SH-SY5Y (cell line): ENCODE results near the gene CLEC2A.

Source experiments
- GATA2 ChIP-seq: IDR thresholded peaks from 2 replicates; pipeline ENCODE4 v1.6.1; 2011; ENCODE audit warnings: mild to moderate bottlenecking, low read depth, low read length
- GATA3 ChIP-seq: IDR thresholded peaks from 2 replicates; pipeline ENCODE4 v1.6.1; 2011; ENCODE audit warnings: low read depth, mild to moderate bottlenecking, low read length, moderate library complexity

DNA sequence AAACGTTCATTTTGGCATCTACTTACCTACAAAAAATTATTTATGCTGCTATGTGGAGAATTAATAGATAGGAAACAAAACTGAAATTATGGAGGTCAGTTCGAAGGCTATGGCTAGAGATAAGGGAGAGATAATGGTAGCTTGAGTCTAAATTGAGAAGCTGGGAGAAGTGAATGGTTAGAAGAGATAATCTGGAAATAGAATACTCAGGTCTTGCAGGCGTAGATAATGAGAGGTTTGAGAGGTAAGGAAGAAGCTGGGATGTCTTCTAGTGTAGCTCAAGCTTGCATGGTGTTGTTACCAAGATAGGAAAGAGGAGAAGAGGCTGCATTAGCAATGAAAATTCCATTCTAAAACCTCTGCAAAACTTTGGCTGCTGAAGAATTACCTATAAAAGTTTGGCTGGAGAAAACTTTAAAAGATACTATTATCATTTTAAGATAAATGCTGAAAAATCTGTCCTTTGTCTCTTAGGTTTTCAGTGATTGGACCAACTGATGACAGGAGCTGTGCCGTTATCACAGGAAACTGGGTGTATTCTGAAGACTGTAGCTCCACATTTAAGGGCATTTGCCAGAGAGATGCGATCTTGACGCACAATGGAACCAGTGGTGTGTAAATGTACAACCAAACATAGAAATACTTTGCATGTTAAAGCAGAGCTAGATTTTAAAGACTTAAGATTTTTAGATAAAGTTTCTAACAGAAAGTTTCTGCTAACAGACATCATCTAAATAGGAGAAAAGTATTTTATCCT, 36.8 kb downstream of the CLEC2A start:
- TF ChIP-seq GATA2: no peak
- no peak for TF ChIP-seq GATA3
